Gastroesophageal sphincter (tissue), 4 donors: ENCODE results near the gene WRNIP1. TPM values are rescaled to one million over a fixed set of nuclear protein-coding genes. Genes with fewer than 3 reads are reported as not detected.

Source experiments
- ATAC-seq: fragments of 150-250 bp; one replicate; pipeline ENCODE4 v1.9.1; 2016; ENCODE audit warnings: mild to moderate bottlenecking, moderate library complexity
- H3K27ac ChIP-seq, 4 donors: fragments of 200-600 bp; sonication (generic) in 3 of 4; 1 replicate in 3 of 4; 2 replicates in 1 of 4; pipeline ENCODE4 v1.5.1; 2016 to 2019
- H3K27me3 ChIP-seq: fragments of 200-600 bp; sonication (generic); one replicate; pipeline ENCODE4 v1.5.1; 2019
- H3K36me3 ChIP-seq, 2 donors: fragments of 200-600 bp; sonication (generic); one replicate each; pipeline ENCODE4 v1.5.1; 2019; ENCODE audit warnings: control low read depth in 1 of 2
- H3K4me1 ChIP-seq, 3 donors: fragments of 200-600 bp; sonication (generic); 1 replicate in 2 of 3; 2 replicates in 1 of 3; pipeline ENCODE4 v1.5.1; 2016 to 2019; ENCODE audit warnings: control low read depth in 2 of 3
- H3K4me3 ChIP-seq, 2 donors: fragments of 200-600 bp; sonication (generic); one replicate each; pipeline ENCODE4 v1.5.1; 2019; ENCODE audit warnings: mild to moderate bottlenecking in 1 of 2, moderate library complexity in 1 of 2
- H3K9me3 ChIP-seq, 3 donors: fragments of 200-600 bp; sonication (generic); one replicate each; pipeline ENCODE4 v1.5.1; 2017 to 2019; ENCODE audit warnings: control low read depth in 2 of 3
- CTCF ChIP-seq, 4 experiments: fragments of 200-600 bp in 2 of 4; fragments of 450-650 bp in 2 of 4; sonication (generic) in 1 of 4; IDR thresholded peaks; one replicate each; pipeline ENCODE4 v1.5.1; 2017 to 2019; ENCODE audit warnings: antibody characterized with exemption in 4 of 4, mild to moderate bottlenecking in 2 of 4, moderate library complexity in 2 of 4
- EP300 ChIP-seq: sonication (generic); formaldehyde crosslinking; IDR thresholded peaks from one replicate; pipeline ENCODE4 v1.6.1; 2017; ENCODE audit warnings: antibody characterized with exemption, mild to moderate bottlenecking
- POLR2A ChIP-seq, 2 donors: fragments of 450-650 bp; IDR thresholded peaks; one replicate each; pipeline ENCODE4 v1.6.1; 2017; ENCODE audit warnings: antibody characterized with exemption in 2 of 2, mild to moderate bottlenecking in 2 of 2, moderate library complexity in 1 of 2
- POLR2AphosphoS5 ChIP-seq: sonication (generic); formaldehyde crosslinking; IDR thresholded peaks from one replicate; pipeline ENCODE4 v1.6.1; 2017; ENCODE audit warnings: antibody characterized with exemption
- WGBS, 2 donors: methylation state at CpG; one replicate each; pipeline ENCODE4 v1.1.5; 2018; ENCODE audit warnings: low coverage in 1 of 2; 5-methylcytosine and 5-hydroxymethylcytosine counted together
- total RNA-seq, 4 donors: library from RNA; depleted of rRNA; stranded (reverse); fragments of >200 nt; gene quantifications; one replicate each; pipeline ENCODE4 v1.1.0, GENCODE V29; 2016

The WRNIP1 gene
- total RNA-seq, 4 donors from 2014 or later = 48.1 to 66.1 (median 57.1) TPM

- H3K9me3 ChIP-seq = no peaks in the 10 kb centered on the region
- 64 to 78% methylated on average over 3 of the region's 3 CpGs for WGBS, 2 donors
- no peaks in the 10 kb centered on the region for H3K27me3 ChIP-seq
- H3K36me3 ChIP-seq = no peaks in the 10 kb centered on the region
- no peak for TF ChIP-seq POLR2A (IDR thresholded peaks at IDR 0.05)
- no peak for TF ChIP-seq EP300
- no peak for TF ChIP-seq POLR2AphosphoS5
- TF ChIP-seq CTCF (IDR thresholded peaks at IDR 0.05) = no peak
- H3K4me1 ChIP-seq = peaks cover 0 to 9% (median 0%) of the 10 kb centered on the region in 3 donors
- H3K27ac ChIP-seq = no peak overlapping the region
- no peak overlapping the region for H3K4me3 ChIP-seq
- no peak for ATAC-seq
These were observed 13.3 kb upstream of the WRNIP1 start for GRCh38 chr6:2751871-2752270.

DNA sequence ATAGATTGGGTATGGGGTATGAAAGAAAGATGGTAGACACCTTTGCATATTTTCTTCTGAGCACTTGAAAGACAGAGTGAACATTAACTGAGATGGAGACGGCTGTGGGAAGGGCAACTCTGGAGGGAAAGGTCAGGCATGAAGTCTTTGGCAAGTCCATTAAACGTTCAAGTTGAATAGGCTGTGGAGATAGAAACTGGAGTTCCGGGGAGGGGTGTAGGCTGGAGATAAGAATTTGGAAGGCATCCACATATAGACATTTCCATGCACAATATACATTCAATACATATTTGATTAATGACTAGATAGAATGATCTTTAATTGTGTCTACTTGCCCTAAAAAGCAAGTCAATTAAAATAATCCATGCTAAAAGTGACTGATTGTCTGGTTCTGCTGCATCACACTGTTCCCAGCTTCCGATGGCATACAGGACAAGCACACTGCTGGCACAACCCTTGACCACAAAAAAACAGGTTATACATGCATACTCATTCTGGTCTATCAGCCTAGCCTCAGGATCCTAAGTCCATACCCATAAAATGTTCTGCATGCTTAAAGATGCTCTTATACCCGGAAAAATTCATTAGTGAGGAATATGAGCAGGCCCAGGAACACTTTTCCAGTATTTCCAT is 12.6 kb upstream of the WRNIP1 start:
- no peak overlapping the region for H3K27ac ChIP-seq
- no peaks in the 10 kb centered on the region for H3K27me3 ChIP-seq
- TF ChIP-seq POLR2A (IDR thresholded peaks at IDR 0.05) (no peak), EP300 (no peak), CTCF (IDR thresholded peaks at IDR 0.05) (no peak), POLR2AphosphoS5 (no peak)
- 76 to 82% methylated on average over 4 to 5 of the region's 5 CpGs for WGBS, 2 donors
- no peaks in the 10 kb centered on the region for H3K9me3 ChIP-seq
- H3K4me1 ChIP-seq = peaks cover 0 to 13% (median 0%) of the 10 kb centered on the region in 3 donors
- H3K4me3 ChIP-seq = no peak overlapping the region
- H3K36me3 ChIP-seq = no peaks in the 10 kb centered on the region
- ATAC-seq = no peak

- WGBS, 2 donors = 79 to 85% methylated on average over 7 of the region's 7 CpGs
- no peak overlapping the region for H3K27ac ChIP-seq
- peaks cover 0 to 13% (median 0%) of the 10 kb centered on the region in 3 donors for H3K4me1 ChIP-seq
- H3K27me3 ChIP-seq = no peaks in the 10 kb centered on the region
- no peak for ATAC-seq
- H3K9me3 ChIP-seq = no peaks in the 10 kb centered on the region
- no peaks in the 10 kb centered on the region for H3K36me3 ChIP-seq
- no peak for TF ChIP-seq POLR2A (IDR thresholded peaks at IDR 0.05)
- TF ChIP-seq EP300 = no peak
- no peak for TF ChIP-seq CTCF (IDR thresholded peaks at IDR 0.05)
- TF ChIP-seq POLR2AphosphoS5 = no peak
- no peak overlapping the region for H3K4me3 ChIP-seq
These were observed 12.1 kb upstream of the WRNIP1 start for GRCh38 chr6:2753110-2753489.

- H3K4me3 ChIP-seq = no peak overlapping the region
- H3K36me3 ChIP-seq = no peaks in the 10 kb centered on the region
- no peaks in the 10 kb centered on the region for H3K9me3 ChIP-seq
- H3K27ac ChIP-seq = no peak overlapping the region
- H3K4me1 ChIP-seq = peaks cover 0 to 13% (median 0%) of the 10 kb centered on the region in 3 donors
- no peak for TF ChIP-seq POLR2A (IDR thresholded peaks at IDR 0.05)
- no peak for ATAC-seq
- H3K27me3 ChIP-seq = no peaks in the 10 kb centered on the region
These were observed 11.4 kb upstream of the WRNIP1 start for GRCh38 chr6:2753743-2754142.

- ATAC-seq = no peak
- Histone ChIP-seq H3K27ac (no peak overlapping the region), H3K4me1 (peaks cover 0 to 13% (median 0%) of the 10 kb centered on the region in 3 donors), H3K36me3 (no peaks in the 10 kb centered on the region), H3K4me3 (no peak overlapping the region), H3K9me3 (no peaks in the 10 kb centered on the region), H3K27me3 (no peaks in the 10 kb centered on the region)
- TF ChIP-seq POLR2AphosphoS5 (no peak), CTCF (IDR thresholded peaks at IDR 0.05) (no peak), POLR2A (IDR thresholded peaks at IDR 0.05) (no peak), EP300 (no peak)
- WGBS, 2 donors = 59 to 72% methylated on average over 2 to 3 of the region's 3 CpGs
These were observed 10.8 kb upstream of the WRNIP1 start for GRCh38 chr6:2754393-2754792.
